IMR-90 (cell line): ENCODE data around the gene GLCCI1. TPM values are rescaled to one million over a fixed set of nuclear protein-coding genes. Genes with fewer than 3 reads are reported as not detected.

Experiments
- ATAC-seq: fragments of 200-7000 bp; cut with Tn5 transposase; 2 replicates; pipeline ENCODE4 v1.9.1; 2020; ENCODE audit warnings: low read depth, mild to moderate bottlenecking, moderate library complexity
- BruUV-seq: library from RNA; stranded (reverse); fragments of 400-500 nt; replicated peaks from 2 replicates; lab custom pipeline; 2021; lab: Mats Ljungman, UMichigan
- CTCF ChIA-PET: fragments of 300-600 bp; formaldehyde crosslinking; extraction: SDS; loops from one replicate; lab custom pipeline; 2021; ENCODE audit warnings: antibody characterized with exemption; lab: Yijun Ruan, JAX
- POLR2A ChIA-PET: fragments of 300-600 bp; sonication (Branson Sonifier 250); formaldehyde crosslinking; loops from one replicate; lab custom pipeline; 2022; ENCODE audit warnings: antibody characterized with exemption; ENCODE audit not compliant: unreplicated experiment; lab: Charles Lee
- DNase-seq: peaks from one replicate; pipeline ENCODE4 v3.0.0; 2013
- H2AFZ ChIP-seq: replicated peaks from 2 replicates; pipeline ENCODE3; 2013; ENCODE audit warnings: low read length, mild to moderate bottlenecking; ENCODE audit not compliant: poor library complexity
- H2AK5ac ChIP-seq: 2 replicates; pipeline ENCODE4 v1.6.1; 2013; ENCODE audit warnings: low read depth, low read length, inconsistent platforms
- H2AK9ac ChIP-seq: replicated peaks from 2 replicates; pipeline ENCODE3; 2013; ENCODE audit warnings: mild to moderate bottlenecking, low read depth, low read length, moderate library complexity; ENCODE audit not compliant: poor library complexity
- H2BK120ac ChIP-seq: 2 replicates; pipeline ENCODE4 v1.6.1; 2013; ENCODE audit warnings: low read depth, low read length, inconsistent platforms
- H2BK15ac ChIP-seq: 3 replicates; pipeline ENCODE4 v1.6.1; 2013; ENCODE audit warnings: low read depth, low read length, inconsistent platforms
- H2BK20ac ChIP-seq: 2 replicates; pipeline ENCODE4 v1.6.1; 2013; ENCODE audit warnings: low read depth, mild to moderate bottlenecking, inconsistent platforms, low read length, moderate library complexity
- H2BK5ac ChIP-seq: 2 replicates; pipeline ENCODE4 v1.6.1; 2013; ENCODE audit warnings: mild to moderate bottlenecking, low read depth, low read length, inconsistent platforms; ENCODE audit not compliant: poor library complexity, severe bottlenecking
- H3K14ac ChIP-seq: replicated peaks from 2 replicates; pipeline ENCODE4 v1.6.1; 2013; ENCODE audit warnings: low read depth, low read length, inconsistent platforms
- H3K18ac ChIP-seq: 2 replicates; pipeline ENCODE4 v1.6.1; 2013; ENCODE audit warnings: low read depth, low read length, control low read depth
- H3K23ac ChIP-seq: 2 replicates; pipeline ENCODE4 v1.6.1; 2013; ENCODE audit warnings: low read depth, low read length, inconsistent platforms
- H3K27ac ChIP-seq: 2 replicates; pipeline ENCODE4 v1.5.1; 2013; ENCODE audit warnings: mild to moderate bottlenecking, control low read depth, low read length; ENCODE audit not compliant: insufficient read depth
- H3K27me3 ChIP-seq: 2 replicates; pipeline ENCODE4 v1.6.1; 2013; ENCODE audit warnings: low read length; ENCODE audit not compliant: control insufficient read depth, insufficient read depth
- H3K36me3 ChIP-seq: 2 replicates; pipeline ENCODE4 v1.6.1; 2013; ENCODE audit warnings: low read length, mixed read lengths; ENCODE audit not compliant: control insufficient read depth, insufficient read depth
- H3K4ac ChIP-seq: 2 replicates; pipeline ENCODE4 v1.6.1; 2013; ENCODE audit warnings: low read depth, low read length, inconsistent platforms
- H3K4me1 ChIP-seq: 2 replicates; pipeline ENCODE4 v1.6.1; 2013; ENCODE audit warnings: low read length, mixed read lengths; ENCODE audit not compliant: control insufficient read depth, insufficient read depth
- H3K4me2 ChIP-seq: 2 replicates; pipeline ENCODE4 v1.6.1; 2013; ENCODE audit warnings: low read depth, mild to moderate bottlenecking, control low read depth, low read length, moderate library complexity
- H3K4me3 ChIP-seq: 2 replicates; pipeline ENCODE4 v1.5.1; 2013; ENCODE audit warnings: low read depth, mild to moderate bottlenecking, control low read depth, low read length, moderate library complexity; ENCODE audit not compliant: insufficient read depth
- H3K56ac ChIP-seq: 2 replicates; pipeline ENCODE4 v1.6.1; 2013; ENCODE audit warnings: low read length, inconsistent platforms; ENCODE audit not compliant: insufficient read depth; ENCODE audit errors: extremely low read depth
- H3K79me1 ChIP-seq, 2 experiments: 2 replicates each; pipeline ENCODE4 v1.6.1; 2013; ENCODE audit warnings: low read length in 2 of 2, inconsistent platforms in 1 of 2, low read depth in 1 of 2
- H3K9ac ChIP-seq: 2 replicates; pipeline ENCODE4 v1.6.1; 2013; ENCODE audit warnings: low read depth, low read length, control low read depth
- H3K9me1 ChIP-seq: 2 replicates; pipeline ENCODE4 v1.6.1; 2013; ENCODE audit warnings: low read length, inconsistent platforms; ENCODE audit not compliant: insufficient read depth
- H3K9me3 ChIP-seq: 2 replicates; pipeline ENCODE4 v1.6.1; 2013; ENCODE audit warnings: low read length; ENCODE audit not compliant: control insufficient read depth, insufficient read depth
- H4K20me1 ChIP-seq: 2 replicates; pipeline ENCODE4 v1.6.1; 2013; ENCODE audit warnings: low read length, inconsistent platforms; ENCODE audit not compliant: insufficient read depth
- H4K5ac ChIP-seq: 2 replicates; pipeline ENCODE4 v1.6.1; 2013; ENCODE audit warnings: mild to moderate bottlenecking, low read depth, low read length, control low read depth
- H4K8ac ChIP-seq, 2 experiments: 2 replicates each; pipeline ENCODE4 v1.6.1; 2013; ENCODE audit warnings: low read depth in 2 of 2, low read length in 2 of 2, control low read depth in 1 of 2, inconsistent platforms in 1 of 2
- H4K91ac ChIP-seq: 2 replicates; pipeline ENCODE4 v1.6.1; 2013; ENCODE audit warnings: low read depth, low read length, inconsistent platforms; ENCODE audit not compliant: insufficient read depth
- BHLHE40 ChIP-seq: fragments of 150-350 bp; IDR thresholded peaks from 2 replicates; pipeline ENCODE4 v1.6.1; 2016; ENCODE audit warnings: mild to moderate bottlenecking, low read depth, low read length
- CEBPB ChIP-seq: IDR thresholded peaks from 2 replicates; pipeline ENCODE4 v1.6.1; 2012; ENCODE audit warnings: low read depth, low read length, improper control_type of control experiment
- CHD1 ChIP-seq: IDR thresholded peaks from 2 replicates; pipeline ENCODE4 v1.6.1; 2012; ENCODE audit warnings: low read depth, low read length, improper control_type of control experiment
- FOS ChIP-seq: fragments of 150-350 bp; IDR thresholded peaks from 2 replicates; pipeline ENCODE4 v1.6.1; 2016; ENCODE audit warnings: low read depth, low read length
- MAFK ChIP-seq: IDR thresholded peaks from 2 replicates; pipeline ENCODE4 v1.6.1; 2012; ENCODE audit warnings: low read depth, low read length, improper control_type of control experiment
- MAZ ChIP-seq: IDR thresholded peaks from 2 replicates; pipeline ENCODE4 v1.6.1; 2012; ENCODE audit warnings: low read depth, mild to moderate bottlenecking, low read length, improper control_type of control experiment, moderate library complexity, borderline replicate concordance
- MXI1 ChIP-seq: IDR thresholded peaks from 2 replicates; pipeline ENCODE4 v1.6.1; 2012; ENCODE audit warnings: low read depth, mild to moderate bottlenecking, low read length, moderate library complexity, borderline replicate concordance
- NFE2L2 ChIP-seq: fragments of 150-350 bp; IDR thresholded peaks from 2 replicates; pipeline ENCODE4 v1.6.1; 2016; ENCODE audit warnings: low read depth, mild to moderate bottlenecking, low read length
- POLR2A ChIP-seq: IDR thresholded peaks from 2 replicates; pipeline ENCODE4 v1.6.1; 2012; ENCODE audit warnings: mild to moderate bottlenecking, low read depth, low read length
- RAD21 ChIP-seq: IDR thresholded peaks from 2 replicates; pipeline ENCODE4 v1.6.1; 2012; ENCODE audit warnings: low read length, improper control_type of control experiment
- RCOR1 ChIP-seq: IDR thresholded peaks from 2 replicates; pipeline ENCODE4 v1.6.1; 2012; ENCODE audit warnings: mild to moderate bottlenecking, low read length, improper control_type of control experiment; ENCODE audit not compliant: insufficient replicate concordance
- RFX5 ChIP-seq: IDR thresholded peaks from 2 replicates; pipeline ENCODE4 v1.8.0; 2012; ENCODE audit warnings: low read depth, mild to moderate bottlenecking, low read length, moderate library complexity
- SMC3 ChIP-seq: fragments of 150-350 bp; IDR thresholded peaks from 2 replicates; pipeline ENCODE4 v1.6.1; 2016; ENCODE audit warnings: low read depth, mild to moderate bottlenecking, antibody characterized with exemption, low read length, moderate library complexity
- WGBS, 2 experiments: methylation state at CpG; one replicate each; pipeline versions ENCODE4 v1.1.5 to v1.1.7; 2013; ENCODE audit warnings: missing lambda C conversion rate in 2 of 2; ENCODE audit not compliant: insufficient read length in 1 of 2; ENCODE audit errors: extremely low coverage in 2 of 2; 5-methylcytosine and 5-hydroxymethylcytosine counted together
- dilution Hi-C: fragments of 300-500 bp; cut with HindIII; formaldehyde crosslinking; loops from one replicate; pipeline ENCODE4 v1.14.3; 2018; ENCODE audit warnings: low sequenced_read_pairs; ENCODE audit not compliant: unreplicated experiment
- in situ Hi-C: fragments of 300-500 bp; cut with MboI; formaldehyde crosslinking; loops from 3 replicates; pipeline ENCODE4 v1.14.3; 2019; ENCODE audit warnings: low sequenced_read_pairs, inconsistent platforms, mixed read lengths
- intact Hi-C: fragments of 100-400 bp; cut with micrococcal nuclease; formaldehyde crosslinking; loops from 2 replicates; pipeline ENCODE4 v1.10.0; 2022
- polyA plus RNA-seq, 3 experiments: library from polyadenylated mRNA; depleted of rRNA; stranded (reverse); fragments of >200 nt; gene quantifications; 2 replicates each; pipeline ENCODE4 v1.2.3, GENCODE V29; 2012; ENCODE audit warnings: low replicate concordance in 1 of 3
- total RNA-seq: library from RNA; depleted of rRNA; stranded (reverse); fragments of >200 nt; gene quantifications from 2 replicates; pipeline ENCODE4 v1.2.3, GENCODE V29; 2012
- TF ChIP-seq, protein P1 (sequence below): fragments of 150-350 bp; IDR thresholded peaks from 2 replicates; pipeline ENCODE4 v1.6.1; 2016; ENCODE audit warnings: low read depth, mild to moderate bottlenecking, low read length, moderate library complexity, borderline replicate concordance
- TF ChIP-seq, protein P2 (sequence below): conservative IDR thresholded peaks from 2 replicates; pipeline ENCODE4 v1.5.1; 2012; ENCODE audit warnings: mild to moderate bottlenecking, low read depth, low read length, improper control_type of control experiment
- TF ChIP-seq, protein P3 (sequence below): fragments of 150-350 bp; IDR thresholded peaks from 2 replicates; pipeline ENCODE4 v1.6.1; 2017; ENCODE audit warnings: mild to moderate bottlenecking, antibody characterized with exemption, low read length, low read depth

GLCCI1 gene
- total and polyA plus RNA-seq, 2 of the 4 experiments (the other 2 are of a cell fraction), result 4.1 to 6.2 TPM

DNA sequence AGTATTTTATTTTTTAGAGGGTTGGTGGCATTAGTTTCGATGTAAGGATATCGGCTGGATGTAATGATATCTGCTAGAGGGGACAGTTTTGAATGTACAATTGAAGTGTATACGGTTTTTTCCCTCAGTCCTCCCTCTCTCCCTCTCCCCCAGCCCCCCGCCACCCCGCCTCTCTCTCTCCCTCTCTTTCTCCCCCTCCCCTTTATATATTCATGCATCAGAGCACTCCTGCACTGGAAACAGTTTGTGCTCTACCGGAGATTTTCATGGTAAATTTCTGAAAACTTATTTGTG, 1.6 kb downstream of the GLCCI1 start:
- TF ChIP-seq MAFK (no peak), CHD1 (no peak), POLR2A (no peak), BHLHE40 (no peak; the same call in 1 of the 2 replicates), FOS (no peak), SMC3 (no peak), MXI1 (no peak), RAD21 (no peak), RFX5 (no peak), CEBPB (no peak), RCOR1 (no peak), MAZ (no peak), NFE2L2 (no peak)
- TF ChIP-seq, protein P1, sequence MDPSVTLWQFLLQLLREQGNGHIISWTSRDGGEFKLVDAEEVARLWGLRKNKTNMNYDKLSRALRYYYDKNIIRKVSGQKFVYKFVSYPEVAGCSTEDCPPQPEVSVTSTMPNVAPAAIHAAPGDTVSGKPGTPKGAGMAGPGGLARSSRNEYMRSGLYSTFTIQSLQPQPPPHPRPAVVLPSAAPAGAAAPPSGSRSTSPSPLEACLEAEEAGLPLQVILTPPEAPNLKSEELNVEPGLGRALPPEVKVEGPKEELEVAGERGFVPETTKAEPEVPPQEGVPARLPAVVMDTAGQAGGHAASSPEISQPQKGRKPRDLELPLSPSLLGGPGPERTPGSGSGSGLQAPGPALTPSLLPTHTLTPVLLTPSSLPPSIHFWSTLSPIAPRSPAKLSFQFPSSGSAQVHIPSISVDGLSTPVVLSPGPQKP, result no peak
- TF ChIP-seq, protein P2, sequence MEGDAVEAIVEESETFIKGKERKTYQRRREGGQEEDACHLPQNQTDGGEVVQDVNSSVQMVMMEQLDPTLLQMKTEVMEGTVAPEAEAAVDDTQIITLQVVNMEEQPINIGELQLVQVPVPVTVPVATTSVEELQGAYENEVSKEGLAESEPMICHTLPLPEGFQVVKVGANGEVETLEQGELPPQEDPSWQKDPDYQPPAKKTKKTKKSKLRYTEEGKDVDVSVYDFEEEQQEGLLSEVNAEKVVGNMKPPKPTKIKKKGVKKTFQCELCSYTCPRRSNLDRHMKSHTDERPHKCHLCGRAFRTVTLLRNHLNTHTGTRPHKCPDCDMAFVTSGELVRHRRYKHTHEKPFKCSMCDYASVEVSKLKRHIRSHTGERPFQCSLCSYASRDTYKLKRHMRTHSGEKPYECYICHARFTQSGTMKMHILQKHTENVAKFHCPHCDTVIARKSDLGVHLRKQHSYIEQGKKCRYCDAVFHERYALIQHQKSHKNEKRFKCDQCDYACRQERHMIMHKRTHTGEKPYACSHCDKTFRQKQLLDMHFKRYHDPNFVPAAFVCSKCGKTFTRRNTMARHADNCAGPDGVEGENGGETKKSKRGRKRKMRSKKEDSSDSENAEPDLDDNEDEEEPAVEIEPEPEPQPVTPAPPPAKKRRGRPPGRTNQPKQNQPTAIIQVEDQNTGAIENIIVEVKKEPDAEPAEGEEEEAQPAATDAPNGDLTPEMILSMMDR, result no peak
- TF ChIP-seq, protein P3, sequence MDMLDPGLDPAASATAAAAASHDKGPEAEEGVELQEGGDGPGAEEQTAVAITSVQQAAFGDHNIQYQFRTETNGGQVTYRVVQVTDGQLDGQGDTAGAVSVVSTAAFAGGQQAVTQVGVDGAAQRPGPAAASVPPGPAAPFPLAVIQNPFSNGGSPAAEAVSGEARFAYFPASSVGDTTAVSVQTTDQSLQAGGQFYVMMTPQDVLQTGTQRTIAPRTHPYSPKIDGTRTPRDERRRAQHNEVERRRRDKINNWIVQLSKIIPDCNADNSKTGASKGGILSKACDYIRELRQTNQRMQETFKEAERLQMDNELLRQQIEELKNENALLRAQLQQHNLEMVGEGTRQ, result no peak

More for the DNA sequence above, 1.6 kb downstream of the GLCCI1 start:
- peaks cover 18% of the 10 kb centered on the region; the same call in 1 of the 2 replicates for H4K20me1 ChIP-seq
- H2BK5ac ChIP-seq, result peak overlapping the region; percentile 4
- H3K9me1 ChIP-seq, result 0 out of 2 replicates have a peak, but pooled peaks cover 3% of the 10 kb centered on the region
- peak overlapping the region; percentile 97 for H3K4me2 ChIP-seq
- H2AFZ ChIP-seq, result no peak overlapping the region
- H2BK15ac ChIP-seq, result no peak overlapping the region
- H2AK5ac ChIP-seq, result no peak overlapping the region
- no peak overlapping the region for H2BK20ac ChIP-seq
- H3K23ac ChIP-seq, result peak overlapping the region; percentile 77
- H3K4ac ChIP-seq, result 0 out of 2 replicates have a peak overlapping the region, but pooled peaks have one; percentile 8
- H3K36me3 ChIP-seq, result no peaks in the 10 kb centered on the region
- no CpG with 5 or more reads among the region's 6 CpGs for WGBS, 2 experiments
- DNase-seq, result no peak
- intact Hi-C loops (loop anchor here (2.0 to 5.0 kb wide), 4 partner anchors 207 to 329 kb away; partner anchors contain the start of gene UMAD1), in situ Hi-C loops (loop anchor here (10.0 to 25.0 kb wide), 2 partner anchors 285 to 533 kb away; no protein-coding TSS in a partner anchor), dilution Hi-C loops (no loop called here)
- BruUV-seq, result no TSS peak
- CTCF ChIA-PET, result interaction anchor here (0.7 to 1.2 kb wide), 4 partner anchors 12 to 289 kb away, joined by 3 to 5 read pairs (median 4); no protein-coding TSS in a partner anchor
- POLR2A ChIA-PET, result no interaction called here
- peak overlapping the region; percentile 35; the same call in 1 of the 2 replicates for H3K14ac ChIP-seq
- H3K27me3 ChIP-seq, result no peaks in the 10 kb centered on the region
- H3K79me1 ChIP-seq, result peaks cover 14 to 31% of the 10 kb centered on the region in 2 experiments
- peak overlapping the region; percentile 85 for H2AK9ac ChIP-seq
- peak overlapping the region; percentile 80 for H3K4me3 ChIP-seq
- H3K9ac ChIP-seq, result peak overlapping the region; percentile 68
- peaks cover 4% of the 10 kb centered on the region; the same call in 1 of the 2 replicates for H3K4me1 ChIP-seq
- no peak overlapping the region; a peak in 1 of 4 replicates for H4K8ac ChIP-seq
- H3K18ac ChIP-seq, result 0 out of 2 replicates have a peak overlapping the region, but pooled peaks have one; percentile 1
- no peak for ATAC-seq
- H4K91ac ChIP-seq, result no peak overlapping the region
- no peak overlapping the region for H4K5ac ChIP-seq
- peak overlapping the region; percentile 45; the same call in 1 of the 2 replicates for H3K56ac ChIP-seq
- H3K9me3 ChIP-seq, result no peaks in the 10 kb centered on the region
- H3K27ac ChIP-seq, result peak overlapping the region; percentile 73
- H2BK120ac ChIP-seq, result peak overlapping the region; percentile 2; the same call in 1 of the 2 replicates
